ENCODE results near the gene TRIAP1.
"Not testable (repeated sequence)": the region's sequence is repeated elsewhere in the genome, so short reads cannot be mapped to it uniquely, and the experiment has no call there.

TRIAP1 gene

GRCh38 chr12:120445911-120446843, at the start of gene TRIAP1, which contains the start of gene GATC:
TSS of gene TRIAP1 (minus strand) at chr12:120446384. CDS start at chr12:120446372, 12 bp downstream.
TSS of gene GATC (plus strand) at chr12:120446444. CDS start at chr12:120446481, 37 bp downstream.
- peak; percentile 85 to 86 for DNase-seq (ENCODE audit: low read depth in 1 of 2, low spot score in 1 of 2)

GRCh38 chr12:120495186-120495730, 49.1 kb upstream of the TRIAP1 start:
- DNase-seq (ENCODE audit: low read depth in 1 of 2, low spot score in 1 of 2): peak in 1 of 2 donors; percentile 4

GRCh38 chr12:120490833-120491512, 44.8 kb upstream of the TRIAP1 start:
- DNase-seq (ENCODE audit: low read depth in 1 of 2, low spot score in 1 of 2): no peak

DNA sequence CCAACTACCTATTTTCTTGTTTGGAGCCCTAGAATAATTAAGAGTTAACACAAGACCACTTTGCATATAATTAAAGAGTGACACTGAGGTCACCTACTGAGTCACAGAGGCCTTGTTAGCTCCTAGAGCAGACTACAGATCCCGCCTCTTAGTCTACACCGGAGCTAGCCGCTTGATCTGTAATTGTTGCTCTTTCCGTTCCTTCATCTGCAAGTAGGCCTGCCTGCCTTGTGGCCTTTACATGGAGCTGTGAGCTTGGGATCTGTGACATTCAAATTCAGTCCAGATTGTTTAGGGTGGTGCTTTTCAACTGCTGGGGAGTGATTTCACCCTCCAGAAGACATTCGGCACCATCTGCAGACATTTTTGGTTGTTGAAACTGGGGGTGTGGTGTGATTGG, 44.1 kb upstream of the TRIAP1 start:
- DNase-seq (ENCODE audit: low read depth in 1 of 2, low spot score in 1 of 2): no peak

GRCh38 chr12:120489018-120489417, 42.8 kb upstream of the TRIAP1 start:
- DNase-seq (ENCODE audit: low read depth in 1 of 2, low spot score in 1 of 2): no peak

DNA sequence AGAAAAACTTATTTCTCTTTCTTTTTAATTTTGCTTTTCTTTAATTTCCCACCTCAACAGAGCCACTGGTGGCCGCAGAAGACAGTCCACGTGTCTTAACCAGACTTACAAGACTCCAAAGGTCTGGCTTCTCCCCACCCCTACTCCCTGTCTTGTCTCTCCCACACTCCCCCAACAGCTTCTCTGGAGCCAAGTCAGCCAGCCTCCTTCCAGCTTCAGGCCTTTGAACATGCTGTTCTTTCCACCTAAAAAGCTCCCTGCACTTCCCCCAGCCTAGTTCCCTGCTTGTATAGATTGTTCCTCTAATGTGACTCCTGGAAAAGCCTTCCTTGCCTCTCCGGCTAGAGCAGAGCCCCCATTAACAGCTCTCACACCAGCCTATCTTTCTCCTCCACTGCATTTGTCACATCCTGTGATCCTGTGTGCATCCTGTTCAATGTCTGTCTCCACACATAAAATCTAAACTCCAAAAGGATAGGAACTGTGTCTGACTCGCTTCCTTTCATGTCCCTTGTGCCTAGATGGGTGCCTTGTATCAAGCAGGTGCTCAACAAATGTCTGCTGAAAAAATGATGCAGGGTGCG, 42.0 kb upstream of the TRIAP1 start:
- no peak for DNase-seq (ENCODE audit: low read depth in 1 of 2, low spot score in 1 of 2)

GRCh38 chr12:120487552-120487951, 41.4 kb upstream of the TRIAP1 start:
- not testable (repeated sequence) for DNase-seq (ENCODE audit: low read depth in 1 of 2, low spot score in 1 of 2)

- no peak for DNase-seq (ENCODE audit: low read depth in 1 of 2, low spot score in 1 of 2)
Observed at GRCh38 chr12:120485961-120486881, 40.0 kb upstream of the TRIAP1 start.

- DNase-seq (ENCODE audit: low read depth in 1 of 2, low spot score in 1 of 2): no peak
Observed at GRCh38 chr12:120483621-120484020, 37.4 kb upstream of the TRIAP1 start.

DNA sequence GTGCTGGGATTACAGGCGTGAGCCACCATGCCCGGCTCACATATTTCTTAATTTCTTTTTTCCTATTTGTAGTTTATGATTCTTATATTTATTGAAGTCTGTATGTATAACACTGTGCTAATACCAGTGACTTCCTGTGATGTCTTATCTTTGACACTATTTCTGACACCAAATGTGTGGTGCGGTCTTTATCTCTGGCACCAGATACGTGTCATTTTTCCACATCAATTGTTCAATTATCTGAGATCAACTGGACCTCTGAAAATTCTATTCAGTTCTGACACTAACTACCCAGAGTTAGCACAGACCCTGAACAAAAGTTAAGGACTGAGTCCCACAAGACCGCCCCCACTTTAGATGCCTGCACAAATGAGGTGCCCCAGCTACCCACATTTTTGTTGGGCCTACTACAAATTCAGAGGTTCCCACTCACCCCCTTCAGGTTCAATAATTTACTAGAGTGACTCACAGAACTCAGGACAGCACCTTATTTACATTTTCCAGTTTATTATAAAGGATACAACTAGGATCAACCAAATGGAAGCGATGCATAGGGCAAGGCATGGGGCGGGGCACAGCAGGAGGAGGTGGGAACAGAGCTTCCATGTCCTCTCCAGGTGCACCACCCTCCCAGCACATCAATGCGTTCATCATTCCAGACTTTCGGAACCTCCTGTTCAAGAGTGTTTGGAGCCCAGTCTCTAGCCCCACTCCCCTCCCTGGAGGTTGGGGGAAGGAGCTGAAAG, 35.0 kb upstream of the TRIAP1 start:
- no peak for DNase-seq (ENCODE audit: low read depth in 1 of 2, low spot score in 1 of 2)

- no peak for DNase-seq (ENCODE audit: low read depth in 1 of 2, low spot score in 1 of 2)
Observed at GRCh38 chr12:120480211-120480610, 34.0 kb upstream of the TRIAP1 start.

DNA sequence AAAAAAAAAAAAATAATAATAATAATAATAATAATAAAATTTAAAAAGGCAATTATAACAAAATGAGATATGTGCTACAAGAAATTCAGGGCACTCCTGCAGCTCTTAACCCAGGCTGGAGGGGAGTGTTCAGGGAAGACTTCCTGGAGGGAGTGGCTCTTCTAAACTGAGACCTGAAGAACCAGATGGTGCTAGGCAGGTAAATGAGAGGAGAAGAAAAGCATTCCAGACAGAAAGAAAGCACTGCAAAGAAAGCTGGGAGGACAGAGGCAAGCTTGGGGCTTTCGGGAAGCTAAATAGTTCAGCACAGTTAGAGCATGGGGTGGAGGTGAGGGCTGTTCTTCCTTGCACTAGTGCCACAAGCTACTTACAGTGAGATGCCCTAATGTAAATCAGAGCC, 33.3 kb upstream of the TRIAP1 start:
- no peak for DNase-seq (ENCODE audit: low read depth in 1 of 2, low spot score in 1 of 2)

DNA sequence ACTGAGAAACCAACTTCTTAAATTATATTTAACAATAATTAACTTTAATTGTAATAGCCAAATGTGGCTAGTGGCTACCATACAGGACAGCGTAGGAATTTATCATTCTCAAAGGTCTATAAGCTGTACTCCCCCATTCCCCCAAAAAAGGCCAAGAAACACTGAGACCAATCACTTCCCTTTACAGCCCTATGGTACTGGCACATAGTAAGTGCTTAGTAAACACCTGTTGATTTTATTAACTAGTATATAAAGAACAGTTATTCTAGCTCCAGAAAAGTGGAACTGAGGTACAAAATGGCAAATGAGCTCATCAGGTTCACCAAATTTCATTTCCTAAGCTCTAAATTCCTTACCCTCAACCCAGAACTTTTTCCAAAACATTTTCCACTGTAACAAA, 29.5 kb upstream of the TRIAP1 start:
- DNase-seq (ENCODE audit: low read depth in 1 of 2, low spot score in 1 of 2): no peak

- no peak for DNase-seq (ENCODE audit: low read depth in 1 of 2, low spot score in 1 of 2)
Observed at GRCh38 chr12:120474616-120474960, 28.4 kb upstream of the TRIAP1 start.

GRCh38 chr12:120473807-120474615, 27.8 kb upstream of the TRIAP1 start:
- DNase-seq (ENCODE audit: low read depth in 1 of 2, low spot score in 1 of 2): no peak

GRCh38 chr12:120472521-120472920, 26.3 kb upstream of the TRIAP1 start:
- DNase-seq (ENCODE audit: low read depth in 1 of 2, low spot score in 1 of 2): no peak

DNA sequence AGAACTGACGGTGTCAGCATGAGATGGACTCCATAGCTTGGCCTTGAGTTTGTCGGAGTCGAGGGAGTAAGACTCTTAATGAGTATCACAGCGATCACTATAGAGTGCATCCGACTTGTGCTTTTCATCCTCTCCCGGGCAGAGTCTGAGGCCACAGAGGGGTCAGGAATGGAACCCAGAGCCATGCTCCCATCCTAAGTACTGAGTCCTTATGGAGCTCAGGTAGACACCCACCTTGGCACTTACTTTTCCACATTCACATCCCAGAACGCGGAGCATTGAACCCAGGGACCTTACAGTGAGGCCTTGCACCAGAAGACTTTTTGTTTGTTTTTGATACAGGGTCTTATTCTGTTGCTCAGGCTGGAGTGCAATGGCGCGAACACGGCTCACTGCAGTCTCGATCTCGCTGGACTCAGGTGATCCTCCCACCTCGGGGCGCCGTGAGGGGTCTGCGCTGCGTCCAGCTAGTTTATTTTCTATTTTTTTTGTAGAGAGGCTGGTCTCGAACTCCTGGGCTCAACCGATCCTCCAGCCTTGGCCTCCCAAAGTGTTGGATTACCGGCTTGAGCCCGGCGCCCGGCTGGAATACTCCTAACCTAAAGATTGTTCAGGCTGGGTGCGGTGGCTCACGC, 24.1 kb upstream of the TRIAP1 start:
- no peak for DNase-seq (ENCODE audit: low read depth in 1 of 2, low spot score in 1 of 2)

DNA sequence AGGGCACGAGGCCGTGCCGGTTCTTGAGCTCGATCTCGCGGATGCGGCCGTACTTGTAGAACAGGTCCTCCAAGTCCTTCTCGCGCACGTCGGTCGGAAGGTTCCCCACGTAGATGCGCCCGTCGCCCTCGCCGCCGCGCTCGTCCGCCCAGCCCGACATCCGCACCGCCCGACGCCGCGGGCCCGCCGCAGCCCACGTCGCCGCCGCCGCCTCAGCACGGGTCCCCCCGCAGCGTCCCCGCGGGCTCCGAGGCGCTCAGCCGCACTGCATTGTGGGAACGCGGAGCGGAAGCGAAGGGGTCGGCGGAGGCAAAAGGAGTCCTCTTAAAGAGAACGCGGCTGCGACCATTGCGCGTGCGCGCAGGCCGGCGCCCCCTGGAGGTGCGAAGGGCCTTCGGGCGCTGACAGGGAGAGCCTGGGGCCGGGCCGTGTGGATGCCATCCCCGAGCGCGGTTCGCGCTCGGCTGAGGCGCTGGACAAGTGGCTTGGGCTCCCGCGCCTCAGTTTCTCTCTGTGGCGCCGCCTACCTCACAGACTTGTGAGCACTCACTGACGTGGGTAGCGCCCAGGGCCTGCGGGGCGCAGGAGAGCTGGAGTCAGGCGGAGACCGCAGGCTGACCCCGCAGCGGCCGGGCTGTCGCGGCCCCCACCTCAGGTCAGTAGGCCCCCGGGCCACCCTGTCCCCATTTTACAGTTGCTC, 23.4 kb upstream of the TRIAP1 start, which contains the start of gene SRSF9:
Gene SRSF9 (minus strand): TSS at position 299 of the 700 bp plus-strand sequence. CDS start 139 bp downstream, at position 160.
- peak; percentile 94 to 96 for DNase-seq (ENCODE audit: low read depth in 1 of 2, low spot score in 1 of 2)
